H54 (cell line): Measurements from ENCODE around the gene LSS.
"Not testable (repeated sequence)": the region's sequence is repeated elsewhere in the genome, so short reads cannot be mapped to it uniquely, and the experiment has no call there.

ENCODE experiments used
- DNase-seq: peaks from one replicate; pipeline ENCODE4 v3.0.0; 2011; ENCODE audit warnings: low spot score, mixed read lengths; ENCODE audit not compliant: insufficient read length
- FAIRE-seq: peaks from 3 replicates; lab custom pipeline; 2011; peaks lifted over from hg19 to GRCh38; lab: Jason Lieb, UNC
- POLR2A ChIP-seq: IDR thresholded peaks from 2 replicates; pipeline ENCODE4 v1.6.1; 2011; ENCODE audit warnings: low read depth, mild to moderate bottlenecking, low read length

LSS gene

DNA sequence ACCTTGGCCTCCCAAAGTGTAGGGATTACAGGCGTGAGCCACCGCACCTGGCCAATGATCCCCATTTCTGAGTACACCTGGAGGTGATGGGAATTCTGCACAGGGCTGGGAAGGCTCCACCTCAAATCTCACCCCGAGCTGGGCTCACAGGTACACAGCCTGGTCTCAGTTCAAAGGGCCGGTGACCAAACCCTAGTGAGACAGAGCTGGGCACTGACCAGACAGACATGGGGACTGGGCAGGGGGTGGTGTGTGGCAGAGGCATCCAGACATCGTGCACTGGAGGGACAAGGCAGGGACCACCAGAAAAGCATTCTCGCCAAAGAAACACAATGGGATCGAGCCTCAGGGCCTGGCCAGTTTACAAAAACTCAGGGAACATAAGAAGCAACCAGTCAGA is 17.2 kb downstream of the LSS start:
- TF ChIP-seq POLR2A: no peak
- FAIRE-seq (no peak), DNase-seq (no peak)

DNA sequence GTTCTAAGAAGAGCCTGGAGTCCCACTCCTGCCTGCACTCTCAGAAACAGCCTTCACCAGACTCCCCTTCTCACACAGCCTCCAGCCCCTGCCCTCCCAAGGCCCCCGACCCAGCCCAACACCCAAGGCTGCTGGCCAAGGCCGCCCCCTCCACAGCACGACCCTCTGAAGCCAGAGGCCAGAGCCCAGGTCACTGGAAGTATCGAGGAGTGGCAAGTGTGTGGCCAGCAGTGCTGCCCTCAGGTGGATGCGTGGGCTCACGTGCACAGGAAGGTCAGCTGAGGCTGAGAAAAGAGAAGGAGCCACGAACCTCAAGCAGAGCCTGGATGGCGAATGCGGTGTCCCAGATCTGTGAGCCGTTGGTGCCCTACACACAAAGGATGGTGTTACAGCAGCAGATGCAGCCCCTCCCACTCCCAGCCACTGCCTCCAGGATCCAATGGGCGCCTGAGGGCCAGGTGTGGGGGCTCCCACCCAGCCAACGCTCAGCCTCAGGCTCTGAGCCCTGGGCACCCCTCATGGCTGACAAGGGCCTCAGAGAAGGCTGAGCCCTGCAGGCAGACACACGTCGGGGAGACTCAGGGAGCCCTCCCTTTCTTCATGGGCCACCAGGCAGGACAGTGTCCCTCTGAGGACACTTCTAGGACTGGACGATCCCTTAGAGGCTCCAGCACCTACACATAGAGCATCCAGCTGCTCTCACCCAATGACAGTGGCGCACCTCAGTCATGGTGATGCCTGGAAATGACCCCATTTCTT is 18.0 kb downstream of the LSS start:
- TF ChIP-seq POLR2A: no peak
- DNase-seq (no peak), FAIRE-seq (no peak)

DNA sequence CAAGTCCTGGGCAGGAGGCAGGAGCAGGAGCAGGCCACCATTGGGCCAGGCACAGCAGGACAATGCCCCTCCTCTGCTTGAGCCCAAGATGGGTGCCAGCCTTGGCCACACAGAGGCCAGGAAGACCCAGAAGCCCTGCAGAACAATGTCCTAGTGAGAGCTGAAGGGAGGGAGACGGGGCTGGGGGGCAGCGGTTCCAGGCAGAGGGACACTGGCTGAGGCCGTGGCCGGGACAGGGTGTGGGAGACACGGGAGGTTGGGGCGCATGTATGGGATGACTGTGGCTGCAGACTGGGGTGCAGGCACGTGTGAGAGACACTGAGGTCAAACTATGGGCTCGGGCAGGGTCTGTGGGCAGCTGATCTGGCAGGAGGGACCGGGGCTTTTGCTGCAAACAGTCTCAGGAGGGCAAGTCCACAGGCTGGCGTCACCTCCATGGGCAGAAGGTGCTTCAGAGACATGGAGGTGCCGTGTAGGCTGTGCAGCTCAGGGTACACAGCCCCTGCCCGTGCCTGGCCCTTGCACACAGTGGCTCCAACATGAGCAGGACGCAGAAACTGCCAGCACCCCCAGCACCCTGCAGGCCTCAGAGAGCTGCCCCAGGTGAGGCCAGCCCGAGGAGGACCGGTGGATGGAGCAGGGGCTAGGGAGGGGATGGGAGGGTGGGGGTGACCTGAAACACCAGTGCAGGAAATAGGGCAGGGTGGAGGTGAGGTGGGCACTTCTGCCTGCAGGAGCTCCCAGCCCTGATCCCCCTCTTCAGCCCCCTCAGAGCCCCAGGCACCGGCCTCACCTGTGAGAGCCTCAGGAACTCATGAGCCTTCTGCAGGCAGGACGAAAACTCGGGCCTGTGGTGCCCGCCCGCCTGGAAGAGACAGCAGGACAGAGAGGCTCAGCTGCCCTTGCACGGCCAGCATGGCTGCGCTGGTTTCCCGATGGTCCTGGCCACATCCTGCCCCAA is 19.5 kb downstream of the LSS start:
- no peak for TF ChIP-seq POLR2A
- DNase-seq: no peak
- FAIRE-seq: no peak

DNA sequence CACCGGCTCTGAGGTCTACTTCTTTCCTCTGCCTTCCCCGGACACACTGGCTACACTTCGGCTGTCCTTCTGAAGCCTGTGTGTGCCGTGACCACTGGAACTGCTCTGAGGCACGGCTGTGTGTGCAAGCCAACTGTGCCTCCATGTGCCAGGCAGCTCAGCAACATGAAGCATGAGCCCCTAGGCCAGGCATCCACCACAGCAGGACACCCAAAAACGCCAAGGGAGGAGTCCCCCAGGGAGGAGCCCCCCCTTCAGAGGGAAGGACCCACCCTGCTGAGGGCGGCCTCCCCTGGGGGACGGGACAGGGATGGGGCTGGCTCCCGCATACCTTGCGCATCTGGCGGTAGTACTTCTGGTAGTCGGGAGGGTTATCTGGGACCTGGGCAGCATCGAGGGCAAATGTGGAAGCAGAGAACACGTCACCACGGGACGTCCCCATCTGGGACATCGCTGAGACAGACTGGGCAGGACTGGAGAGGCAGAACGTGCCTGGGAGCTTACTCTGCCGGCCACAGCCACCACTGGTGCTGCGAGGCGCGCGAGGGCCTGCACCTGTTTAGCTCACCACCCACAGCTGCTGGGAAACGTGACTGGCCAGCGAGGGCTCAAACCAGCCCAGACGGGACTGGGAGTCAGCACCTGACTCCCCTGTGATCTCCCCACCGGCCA is 20.5 kb downstream of the LSS start:
- no peak for TF ChIP-seq POLR2A
- no peak for DNase-seq
- no peak for FAIRE-seq

DNA sequence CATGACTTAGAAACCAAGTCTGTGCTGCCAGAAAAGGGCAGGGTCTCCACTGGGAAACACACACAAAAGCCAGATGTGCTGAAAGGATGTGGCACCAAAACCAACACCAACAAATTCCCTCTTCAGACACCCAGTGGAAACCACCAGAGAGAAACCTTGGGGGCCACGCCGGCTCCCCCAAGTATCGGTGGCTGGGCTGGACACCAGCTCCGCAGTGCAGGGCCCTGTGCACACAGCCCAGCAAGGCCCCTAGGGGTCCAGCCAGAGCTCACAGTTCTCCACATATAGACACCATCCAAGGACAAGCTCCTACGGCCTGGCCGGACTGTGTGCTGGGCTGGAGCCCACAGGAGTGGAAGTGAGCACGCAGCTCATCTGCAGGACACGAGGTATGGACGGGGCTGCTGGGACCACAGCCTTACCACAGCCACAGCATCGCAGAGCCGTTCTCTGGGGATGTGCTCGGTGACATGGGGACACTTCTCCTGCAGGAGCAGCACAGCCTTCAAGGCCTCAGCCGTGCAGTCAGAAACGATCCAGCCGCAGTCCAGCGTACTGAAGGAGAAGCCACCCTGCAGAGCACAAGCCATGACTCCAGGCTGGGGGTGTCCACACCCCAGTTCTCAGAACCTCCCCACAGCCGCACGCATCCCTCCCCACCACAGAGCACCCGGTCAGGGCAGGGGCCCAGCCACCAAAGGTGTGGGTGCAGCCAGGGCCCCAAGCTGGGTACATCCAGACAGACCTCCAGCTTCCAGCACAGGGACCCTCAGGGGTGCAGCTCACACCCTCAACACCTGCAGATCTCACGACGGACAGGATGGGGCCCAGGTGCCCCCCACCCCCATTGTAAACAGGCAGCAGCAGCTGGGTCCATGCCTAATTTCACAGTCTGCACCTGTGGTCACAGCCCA is 21.3 kb downstream of the LSS start:
- DNase-seq (no peak), FAIRE-seq (no peak)
- TF ChIP-seq POLR2A: no peak

DNA sequence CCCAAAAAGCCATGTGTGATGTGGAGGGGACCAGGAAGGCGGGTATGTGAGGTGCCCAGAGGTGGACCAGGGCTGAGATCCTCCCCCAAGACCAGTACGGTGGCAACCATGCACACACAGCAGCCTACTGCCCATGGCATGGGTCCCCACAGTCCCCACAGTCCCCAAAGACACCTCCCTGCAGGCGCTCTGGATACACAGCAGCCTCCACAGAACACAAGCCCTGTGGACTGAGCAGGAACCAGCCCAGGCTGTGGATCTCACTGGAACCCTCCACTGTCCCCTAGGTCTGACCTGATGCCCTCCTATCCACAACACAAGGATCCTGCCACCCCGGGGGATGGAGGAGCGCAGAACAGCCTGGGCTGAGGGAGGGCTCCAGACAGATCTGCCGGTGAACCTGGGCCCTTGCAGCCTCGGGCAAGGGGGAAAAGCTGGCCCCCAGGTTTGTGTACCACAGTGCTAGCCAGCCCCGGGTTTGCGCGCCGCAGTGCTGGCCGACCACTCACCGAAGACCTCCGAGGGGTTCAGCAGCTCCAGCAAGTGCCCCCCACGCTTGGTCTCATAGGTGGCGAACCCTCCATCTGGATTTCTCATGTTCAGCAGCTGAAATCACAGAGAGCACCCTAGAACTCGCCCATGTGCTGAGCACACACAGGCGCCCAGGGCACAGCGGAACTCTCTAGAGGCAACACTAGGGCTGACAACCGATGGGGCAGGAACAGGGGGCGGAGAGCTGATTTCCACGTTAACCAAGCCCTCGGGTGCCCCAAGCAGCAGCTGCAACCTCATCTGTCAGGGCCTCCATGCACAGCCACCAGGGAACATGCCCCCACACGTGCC is 22.2 kb downstream of the LSS start:
- DNase-seq: no peak
- no peak for FAIRE-seq

DNA sequence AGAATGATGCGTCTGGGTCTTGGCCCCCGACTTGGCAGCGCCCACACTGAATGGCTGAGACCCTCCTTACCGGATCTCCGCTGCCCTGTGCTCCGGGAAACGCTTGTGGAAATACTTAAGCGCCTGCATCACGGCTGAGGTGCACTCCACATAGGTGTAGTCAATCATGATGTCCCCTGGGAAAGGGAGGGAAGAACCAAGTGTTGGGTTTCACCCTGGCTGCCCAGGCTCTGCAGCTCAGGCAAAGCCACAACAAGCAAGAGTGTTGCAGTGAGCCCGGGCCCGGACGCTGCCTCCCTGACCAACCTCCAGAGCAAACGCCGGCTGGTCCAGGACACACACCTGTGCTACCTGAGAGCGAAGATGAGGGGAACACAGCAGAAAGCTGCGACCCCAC is 22.8 kb downstream of the LSS start:
- FAIRE-seq (no peak), DNase-seq (no peak)
- TF ChIP-seq POLR2A: no peak

More for the DNA sequence above, 22.2 kb downstream of the LSS start:
- no peak for TF ChIP-seq POLR2A

DNA sequence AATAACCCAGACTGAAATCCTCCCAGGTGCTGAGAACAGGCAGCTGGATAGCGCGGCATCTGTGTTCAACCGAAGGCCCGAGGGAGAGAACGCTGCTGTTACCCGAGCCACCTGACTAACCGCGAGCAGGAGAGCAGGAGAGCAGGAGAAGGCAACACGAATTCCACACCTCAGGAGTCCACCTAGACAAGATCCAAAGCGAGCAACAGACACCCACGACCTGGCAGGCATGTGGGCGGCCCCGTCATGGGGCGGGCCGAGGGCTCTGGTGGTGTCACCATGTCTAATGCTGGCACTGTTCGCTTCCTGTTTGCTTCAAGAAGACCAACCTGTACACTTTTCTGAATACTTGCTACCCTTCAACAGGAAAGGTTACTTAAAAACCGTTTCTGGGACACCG is 23.4 kb downstream of the LSS start:
- TF ChIP-seq POLR2A: no peak
- DNase-seq: no peak
- FAIRE-seq: no peak

DNA sequence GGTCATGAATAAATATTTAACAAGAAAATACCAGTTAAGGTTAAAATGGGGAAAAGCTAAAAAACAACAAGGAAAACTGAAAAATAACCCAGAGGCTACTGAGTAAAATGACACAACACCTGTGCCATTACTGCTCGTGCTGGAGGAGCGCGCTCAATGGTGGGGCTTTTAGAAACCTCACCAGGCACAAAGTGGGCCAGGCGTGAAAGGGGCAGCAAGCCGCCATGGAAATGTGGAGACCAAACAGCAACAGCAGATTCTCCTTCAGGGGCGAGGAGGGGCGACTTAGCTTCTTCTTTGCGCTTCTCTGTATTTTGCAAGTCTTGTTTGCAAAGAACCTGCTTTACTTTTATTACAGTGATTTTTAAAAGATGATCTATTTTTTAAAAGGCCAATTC is 25.4 kb downstream of the LSS start:
- no peak for TF ChIP-seq POLR2A
- no peak for FAIRE-seq
- no peak for DNase-seq

DNA sequence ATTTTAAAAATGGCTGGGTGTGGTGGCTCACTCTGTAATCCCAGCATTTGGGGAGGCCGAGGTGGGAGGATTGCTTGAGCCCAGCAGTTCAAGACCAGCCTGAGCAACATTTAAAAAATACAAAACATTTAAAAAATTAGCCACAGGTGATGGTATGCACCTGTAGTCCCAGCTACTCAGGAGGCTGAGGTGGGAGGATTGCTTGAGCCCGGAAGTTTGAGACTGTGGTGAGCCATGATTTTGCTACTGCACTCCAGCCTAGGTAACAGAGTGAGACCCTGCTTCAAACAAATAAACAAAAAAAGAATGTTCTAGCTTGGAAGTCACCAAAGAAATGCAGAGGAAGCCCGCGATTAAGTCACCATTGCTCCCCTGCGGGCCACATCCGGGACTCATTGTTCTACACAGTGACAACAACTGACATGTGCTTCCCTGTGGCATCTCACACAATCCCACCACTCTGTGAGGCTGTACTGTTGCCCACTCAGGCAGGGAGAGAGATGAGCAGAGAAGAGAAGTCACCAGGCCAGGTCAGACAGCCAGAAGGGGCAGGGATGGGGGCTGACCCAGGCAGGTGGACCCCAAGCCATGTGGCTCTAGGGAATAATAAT is 25.9 kb downstream of the LSS start:
- FAIRE-seq (no peak), DNase-seq (no peak)
- TF ChIP-seq POLR2A: no peak

DNA sequence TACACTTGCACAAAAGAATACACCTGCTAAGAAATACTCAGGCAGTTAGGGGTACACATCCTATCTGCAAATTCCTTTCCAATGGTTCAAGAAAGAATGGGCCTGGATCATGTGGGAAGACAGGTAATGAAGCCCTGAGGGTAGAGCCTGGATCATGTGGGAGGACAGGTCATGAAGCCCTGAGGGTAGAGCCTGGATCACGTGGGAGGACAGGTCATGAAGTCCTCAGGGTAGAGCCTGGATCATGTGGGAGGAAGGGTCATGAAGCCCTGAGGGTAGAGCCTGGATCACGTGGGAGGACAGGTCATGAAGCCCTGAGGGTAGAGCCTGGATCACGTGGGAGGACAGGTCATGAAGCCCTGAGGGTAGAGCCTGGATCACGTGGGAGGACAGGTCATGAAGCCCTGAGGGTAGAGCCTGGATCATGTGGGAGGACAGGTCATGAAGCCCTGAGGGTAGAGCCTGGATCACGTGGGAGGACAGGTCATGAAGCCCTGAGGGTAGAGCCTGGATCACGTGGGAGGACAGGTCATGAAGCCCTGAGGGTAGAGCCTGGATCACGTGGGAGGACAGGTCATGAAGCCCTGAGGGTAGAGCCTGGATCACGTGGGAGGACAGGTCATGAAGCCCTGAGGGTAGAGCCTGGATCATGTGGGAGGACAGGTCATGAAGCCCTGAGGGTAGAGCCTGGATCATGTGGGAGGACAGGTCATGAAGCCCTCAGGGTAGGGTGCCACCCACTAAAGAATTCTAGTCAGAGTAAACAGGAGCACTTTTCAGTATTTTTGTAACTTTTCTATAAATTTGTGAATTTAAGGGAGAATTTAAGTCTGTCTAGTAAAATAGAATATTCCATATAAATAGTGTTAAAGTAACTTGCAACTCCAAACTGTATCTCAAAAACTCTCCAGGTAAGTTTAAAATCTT is 27.4 kb downstream of the LSS start:
- DNase-seq, FAIRE-seq: not testable (repeated sequence)
